Lower leg skin (tissue), 4 donors: ENCODE results near the gene ZFYVE26. TPM values are rescaled to one million over a fixed set of nuclear protein-coding genes. Genes with fewer than 3 reads are reported as not detected.

ENCODE experiments used
- DNase-seq, 2 donors: peaks; one replicate each; pipeline ENCODE4 v3.0.0-alpha.2; 2019; ENCODE audit warnings: low spot score in 2 of 2
- H3K4me3 ChIP-seq: fragments of 200-600 bp; sonication (generic); 2 replicates; pipeline ENCODE4 v1.5.1; 2017; ENCODE audit warnings: mild to moderate bottlenecking, low read depth; ENCODE audit not compliant: poor library complexity, severe bottlenecking
- CTCF ChIP-seq, 3 donors: fragments of 450-650 bp; IDR thresholded peaks; one replicate each; pipeline ENCODE4 v1.5.1; 2016; ENCODE audit warnings: antibody characterized with exemption in 3 of 3, mild to moderate bottlenecking in 3 of 3, moderate library complexity in 2 of 3
- POLR2A ChIP-seq, 2 donors: fragments of 450-650 bp; IDR thresholded peaks; one replicate each; pipeline ENCODE4 v1.6.1; 2016 to 2017; ENCODE audit warnings: antibody characterized with exemption in 2 of 2, mild to moderate bottlenecking in 1 of 2, moderate library complexity in 1 of 2
- WGBS, 2 donors: methylation state at CpG; one replicate each; pipeline ENCODE4 v1.1.5; 2018; 5-methylcytosine and 5-hydroxymethylcytosine counted together
- intact Hi-C: fragments of 100-400 bp; cut with DNase I; formaldehyde crosslinking; loops from one replicate; pipeline ENCODE4 v1.15.0; 2023; ENCODE audit warnings: low total_unique reads
- total RNA-seq, 4 donors: library from RNA; depleted of rRNA; stranded (reverse); fragments of >200 nt; gene quantifications; one replicate each; pipeline ENCODE4 v1.1.0, GENCODE V29; 2016

ZFYVE26 gene
- total RNA-seq, 4 donors from 2014 or later, result 13.0 to 34.6 (median 21.8) TPM

- TF ChIP-seq CTCF (IDR thresholded peaks at IDR 0.05), result peak in 1 of 3 donors; percentile 31
- TF ChIP-seq POLR2A (IDR thresholded peaks at IDR 0.05), result no peak
- WGBS, 2 donors, result 17% methylated on average over 2 of the region's 2 CpGs
- DNase-seq, result no peak
- H3K4me3 ChIP-seq, result no peak overlapping the region
- intact Hi-C loops, result no loop called here
These were observed 20.7 kb upstream of the ZFYVE26 start for GRCh38 chr14:67837011-67837624.

GRCh38 chr14:67835596-67835995 is 19.2 kb upstream of the ZFYVE26 start:
- H3K4me3 ChIP-seq, result no peak overlapping the region
- TF ChIP-seq CTCF (IDR thresholded peaks at IDR 0.05), result no peak
- TF ChIP-seq POLR2A (IDR thresholded peaks at IDR 0.05), result no peak
- no peak for DNase-seq
- intact Hi-C loops, result no loop called here

GRCh38 chr14:67833403-67833802 is 17.0 kb upstream of the ZFYVE26 start:
- no peak for DNase-seq
- TF ChIP-seq CTCF (IDR thresholded peaks at IDR 0.05) (no peak), POLR2A (IDR thresholded peaks at IDR 0.05) (no peak)
- 94 to 97% methylated on average over 1 of the region's 1 CpG for WGBS, 2 donors
- no peak overlapping the region for H3K4me3 ChIP-seq
- intact Hi-C loops, result no loop called here

GRCh38 chr14:67831113-67831512 is 14.7 kb upstream of the ZFYVE26 start:
- 93 to 94% methylated on average over 8 of the region's 8 CpGs for WGBS, 2 donors
- DNase-seq, result no peak
- TF ChIP-seq POLR2A (IDR thresholded peaks at IDR 0.05) (no peak), CTCF (IDR thresholded peaks at IDR 0.05) (no peak)
- no peak overlapping the region for H3K4me3 ChIP-seq
- intact Hi-C loops, result no loop called here

GRCh38 chr14:67821121-67821520 is 4.7 kb upstream of the ZFYVE26 start:
- TF ChIP-seq POLR2A (IDR thresholded peaks at IDR 0.05) (no peak), CTCF (IDR thresholded peaks at IDR 0.05) (no peak)
- no peak for DNase-seq
- H3K4me3 ChIP-seq, result no peak overlapping the region
- intact Hi-C loops, result no loop called here

- no peak for TF ChIP-seq CTCF (IDR thresholded peaks at IDR 0.05)
- no peak for TF ChIP-seq POLR2A (IDR thresholded peaks at IDR 0.05)
- peak overlapping the region; percentile 64 for H3K4me3 ChIP-seq
- no peak for DNase-seq
- intact Hi-C loops, result no loop called here
- WGBS, 2 donors, result 19 to 25% methylated on average over 13 of the region's 13 CpGs
These were observed 4.1 kb upstream of the ZFYVE26 start for GRCh38 chr14:67820428-67820971.
